GM21737 (cell line): ENCODE measurements around the gene MYORG.

ENCODE experiments used
- ATAC-seq: cut with Tn5 transposase; IDR thresholded peaks from one replicate; pipeline ENCODE4 v1.9.1; 2021; ENCODE audit warnings: mild to moderate bottlenecking, moderate library complexity; ENCODE audit not compliant: unreplicated experiment

MYORG gene

GRCh38 chr9:34385561-34386230, 9.0 kb upstream of the MYORG start:
- ATAC-seq = no peak

DNA sequence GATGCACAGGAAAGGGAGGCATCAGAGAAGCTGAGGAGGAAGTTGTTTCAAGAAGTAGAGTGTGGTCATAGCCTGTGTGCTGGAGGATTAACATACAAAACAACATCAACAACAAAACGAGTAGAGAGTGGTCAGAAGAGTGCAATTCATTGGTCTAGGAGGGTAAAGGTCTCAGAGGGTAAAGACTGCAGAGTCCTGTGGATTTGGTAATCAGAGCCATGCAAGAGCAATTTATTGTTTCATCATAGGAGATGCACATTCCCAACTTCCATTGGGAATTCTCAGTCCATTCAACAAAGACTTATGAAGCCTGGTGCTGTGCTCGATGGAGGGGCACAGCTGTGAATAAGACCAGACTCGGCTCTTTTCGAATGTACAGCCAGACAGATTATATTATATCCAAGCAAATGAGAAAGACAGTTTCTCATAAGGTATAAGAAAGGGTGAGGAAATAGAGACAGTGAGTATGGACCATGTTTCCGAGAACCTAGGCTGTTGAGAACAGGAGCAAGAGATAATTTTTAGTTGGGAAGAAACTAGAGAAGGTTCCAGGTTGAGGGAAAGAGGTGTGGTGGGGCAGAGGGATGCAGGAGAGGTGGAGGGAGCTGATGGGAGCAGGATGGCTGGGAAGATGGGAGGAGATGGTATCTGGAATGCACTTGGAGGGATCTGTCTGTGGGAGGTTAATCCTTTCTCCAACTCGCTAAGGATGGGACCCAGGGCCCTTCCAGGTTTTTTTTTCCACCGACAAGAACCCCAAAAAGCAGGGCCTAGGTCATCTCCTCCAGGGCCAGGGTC, 7.9 kb upstream of the MYORG start:
- no peak for ATAC-seq

GRCh38 chr9:34383904-34384303, 7.2 kb upstream of the MYORG start:
- ATAC-seq = no peak

DNA sequence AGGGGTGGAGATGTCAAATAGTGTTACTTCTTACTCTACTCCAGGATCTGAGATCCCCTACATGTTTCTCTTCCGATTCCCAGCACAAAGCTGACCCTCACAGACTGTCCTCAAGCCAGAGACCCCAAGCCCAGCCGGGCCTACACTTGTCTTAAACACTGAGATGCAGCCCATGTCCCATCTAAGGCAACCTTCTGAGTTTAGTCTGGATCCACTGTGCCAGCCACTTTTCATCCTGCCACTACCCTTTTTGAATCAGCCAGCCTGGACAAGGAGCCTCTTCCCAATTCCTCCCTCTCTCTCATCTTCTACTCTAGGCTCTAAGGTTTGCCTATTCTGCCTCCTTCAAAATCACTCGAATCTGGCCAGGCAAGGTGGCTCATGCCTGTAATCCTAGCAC, 6.2 kb upstream of the MYORG start:
- ATAC-seq = no peak

DNA sequence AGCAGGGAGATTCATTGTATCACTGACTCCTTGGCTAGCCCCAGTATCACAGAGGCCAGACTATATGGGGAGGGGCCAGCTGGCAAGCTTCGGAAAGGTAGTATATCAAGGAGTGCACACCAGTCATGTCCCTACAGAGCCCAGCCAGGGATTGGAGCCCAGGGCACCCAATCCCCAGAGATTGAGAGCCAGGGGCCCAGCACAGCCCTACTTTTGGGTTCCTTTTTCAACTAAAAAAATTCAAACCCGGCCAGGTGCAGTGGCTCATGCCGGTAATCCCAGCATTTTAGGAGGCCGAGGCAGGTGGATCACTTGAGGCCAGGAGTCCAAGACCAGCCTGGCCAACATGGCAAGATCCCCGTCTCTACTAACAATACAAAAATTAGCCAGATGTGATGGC, 5.4 kb upstream of the MYORG start:
- no peak for ATAC-seq

DNA sequence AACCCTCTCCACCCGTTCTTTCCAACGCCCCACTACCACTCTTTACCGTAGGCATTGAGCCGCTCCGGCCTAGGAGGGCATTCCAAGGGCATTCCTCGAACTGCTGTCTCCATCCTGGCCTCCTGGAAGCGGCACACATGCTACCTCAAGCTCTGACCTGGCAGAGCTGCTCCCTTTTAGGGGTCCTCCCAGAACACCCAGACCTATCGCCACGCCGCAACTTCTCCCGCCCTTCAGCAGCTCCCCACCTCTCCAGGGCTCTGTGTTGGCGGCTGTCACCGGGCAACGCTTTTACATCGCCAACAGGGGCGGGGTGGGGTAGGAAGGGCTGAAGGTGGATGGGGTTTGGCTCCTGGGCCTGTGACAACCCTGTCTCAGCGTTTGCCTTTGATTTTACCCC, 4.6 kb upstream of the MYORG start:
- ATAC-seq = no peak

GRCh38 chr9:34380511-34381315, 4.0 kb upstream of the MYORG start:
- peak; percentile 38 for ATAC-seq

- ATAC-seq = no peak
Measured at GRCh38 chr9:34380034-34380510, 3.4 kb upstream of the MYORG start.

GRCh38 chr9:34379334-34380033, 2.8 kb upstream of the MYORG start:
- ATAC-seq = no peak

DNA sequence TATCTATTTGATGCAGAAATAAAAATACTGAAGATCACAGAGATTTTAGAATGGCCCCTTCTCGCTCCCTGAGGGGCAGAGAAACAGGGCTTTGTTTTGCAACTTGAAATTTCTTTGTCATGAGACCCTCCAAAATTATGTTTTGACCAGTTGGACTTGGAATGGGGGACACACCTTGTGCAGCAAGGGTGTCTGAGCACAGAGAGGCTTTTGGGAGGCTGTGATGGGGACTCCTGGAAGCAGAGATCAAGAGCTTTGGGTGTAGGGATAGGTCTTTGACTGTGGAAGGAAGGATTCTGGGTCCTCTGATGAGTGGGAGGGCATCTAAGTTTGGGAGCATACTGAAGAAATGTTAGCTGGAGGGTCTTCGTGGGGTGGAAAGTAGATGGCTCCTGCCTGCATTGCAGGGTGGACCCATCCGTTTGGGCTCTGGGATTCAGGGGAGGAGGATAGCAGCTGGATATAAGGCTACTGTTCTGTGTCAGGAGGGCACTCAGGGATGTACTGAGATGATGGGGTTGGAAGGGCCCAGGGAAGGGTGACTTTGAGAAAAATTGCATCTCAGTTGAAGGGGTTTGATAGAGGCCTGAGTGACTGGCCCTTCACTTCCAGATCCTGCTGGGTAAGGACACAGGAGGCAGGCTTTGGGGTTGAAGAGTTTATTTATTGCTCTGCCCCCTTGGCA, 1.8 kb upstream of the MYORG start:
- no peak for ATAC-seq

GRCh38 chr9:34377404-34377746, 677 bp upstream of the MYORG start:
- no peak for ATAC-seq

GRCh38 chr9:34375901-34376595, 650 bp downstream of the MYORG start:
- ATAC-seq = peak; percentile 26

DNA sequence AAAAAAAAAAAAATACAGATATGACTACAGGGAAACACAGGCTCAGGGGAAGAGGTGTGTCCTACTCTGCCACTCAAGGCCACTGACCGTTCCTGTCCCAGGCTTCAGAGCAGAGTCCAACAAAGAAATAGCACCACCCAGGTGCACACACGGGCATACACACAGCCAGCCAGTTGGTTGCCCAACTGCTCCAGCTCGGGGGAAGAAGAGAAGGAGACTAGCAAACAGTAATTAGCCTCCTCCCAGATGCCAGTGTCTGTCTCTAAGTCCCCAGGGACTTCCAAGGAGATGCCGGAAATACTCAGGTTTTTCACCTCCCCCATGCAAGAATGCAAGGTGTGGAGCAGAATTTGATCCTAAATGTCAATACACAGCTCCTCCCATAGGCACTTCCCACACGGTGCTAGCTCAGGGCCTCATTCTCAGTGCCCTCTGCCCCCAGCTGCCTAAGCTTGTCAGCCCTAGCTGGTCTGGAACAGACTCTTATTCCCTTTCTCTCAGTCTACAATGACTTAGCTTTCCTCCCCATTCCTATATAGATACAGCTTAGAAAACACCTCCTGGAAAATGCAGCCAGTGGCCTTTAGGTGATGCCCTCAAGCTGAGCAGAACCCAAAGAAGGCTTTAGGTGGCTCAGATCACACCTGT, 1.7 kb downstream of the MYORG start:
- no peak for ATAC-seq

DNA sequence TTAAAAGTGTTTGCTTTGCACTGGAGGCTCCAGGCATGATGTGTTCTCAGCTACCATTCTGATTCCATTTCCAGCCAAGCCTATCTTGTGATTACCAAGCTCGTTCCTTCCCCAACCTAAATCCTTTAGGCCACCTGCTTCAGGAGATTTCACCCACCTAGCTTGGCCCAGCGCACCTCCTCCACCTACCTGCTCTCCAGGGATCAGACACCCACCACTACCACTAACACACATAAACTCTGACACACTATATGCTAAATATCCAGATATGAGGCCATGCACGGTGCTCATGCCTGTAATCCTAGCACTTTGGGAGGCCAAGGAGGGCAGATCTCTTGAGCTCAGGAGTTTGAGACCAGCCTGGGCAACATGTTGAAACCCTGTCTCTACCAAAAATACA, 2.4 kb downstream of the MYORG start:
- no peak for ATAC-seq

DNA sequence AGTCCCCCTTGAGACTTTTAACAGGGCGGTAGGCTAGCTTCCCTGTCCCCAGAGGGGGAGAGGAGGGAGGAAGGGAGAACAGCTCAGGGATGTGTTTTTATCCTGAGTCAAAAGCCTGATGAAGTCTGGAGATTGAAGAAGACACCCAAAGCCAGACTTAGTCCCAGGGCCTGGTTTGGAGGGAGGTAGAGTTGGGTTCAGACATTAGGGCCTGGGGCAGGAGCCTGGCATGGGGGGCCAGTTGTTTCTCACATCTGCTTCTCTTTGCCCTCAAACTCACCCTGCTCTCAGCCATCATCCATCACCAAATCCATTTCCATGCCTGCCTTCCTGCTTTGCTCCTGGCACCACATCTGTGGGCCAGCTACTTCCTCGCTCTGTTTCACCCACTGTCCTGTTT, 2.9 kb downstream of the MYORG start:
- no peak for ATAC-seq

DNA sequence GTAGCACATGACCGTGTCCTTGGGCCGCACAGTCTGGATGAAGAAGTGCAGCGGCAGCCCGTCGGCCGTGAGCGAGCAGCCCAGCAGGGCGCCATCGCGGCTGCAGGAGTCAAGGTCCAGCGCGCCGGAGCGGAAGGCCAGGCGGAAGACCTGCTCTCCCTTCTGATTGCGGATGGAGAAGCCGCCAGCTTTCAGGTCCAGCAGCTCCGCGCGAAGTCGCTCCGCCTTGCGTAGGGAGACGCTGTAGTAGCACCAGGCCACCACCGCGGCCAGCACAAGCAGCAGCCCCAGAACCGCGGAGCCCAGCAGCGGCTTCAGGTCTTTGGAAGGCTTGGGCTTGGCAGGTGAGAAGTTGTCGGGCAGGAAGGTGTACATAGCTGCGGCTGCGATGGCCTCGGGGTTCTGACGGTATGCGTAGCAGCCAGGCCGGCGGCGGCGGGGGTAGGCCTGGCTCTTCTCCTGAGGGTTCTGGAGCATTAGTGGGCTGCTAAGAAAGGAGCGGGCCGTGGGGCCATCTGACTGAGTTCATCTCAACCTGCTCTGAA, 4.2 kb downstream of the MYORG start:
- no peak for ATAC-seq

- no peak for ATAC-seq
Measured at GRCh38 chr9:34371886-34372466, 4.7 kb downstream of the MYORG start.

GRCh38 chr9:34370970-34371880, 5.5 kb downstream of the MYORG start:
- ATAC-seq = no peak
